ENCODE measurements around the gene TTC13.

GRCh38 chr1:230916587-230917283 is 61.9 kb downstream of the TTC13 start:
- TF ChIP-seq CTCF (IDR thresholded peaks at IDR 0.05) (no peak), POLR2A (IDR thresholded peaks at IDR 0.05) (no peak)

Measured in Peyer's patch (tissue), 4 donors.